Stimulated activated CD8-positive, alpha-beta memory T cell treated with anti-CD3 and anti-CD28 coated beads, Interleukin-7, amount 100 ng/mL, for 24 hours (primary cell): ENCODE data around the gene MTTP.

Experiments used
- DNase-seq: peaks from one replicate; pipeline ENCODE4 v3.0.0-alpha.2; 2020; ENCODE audit warnings: low read depth

Gene MTTP

DNA sequence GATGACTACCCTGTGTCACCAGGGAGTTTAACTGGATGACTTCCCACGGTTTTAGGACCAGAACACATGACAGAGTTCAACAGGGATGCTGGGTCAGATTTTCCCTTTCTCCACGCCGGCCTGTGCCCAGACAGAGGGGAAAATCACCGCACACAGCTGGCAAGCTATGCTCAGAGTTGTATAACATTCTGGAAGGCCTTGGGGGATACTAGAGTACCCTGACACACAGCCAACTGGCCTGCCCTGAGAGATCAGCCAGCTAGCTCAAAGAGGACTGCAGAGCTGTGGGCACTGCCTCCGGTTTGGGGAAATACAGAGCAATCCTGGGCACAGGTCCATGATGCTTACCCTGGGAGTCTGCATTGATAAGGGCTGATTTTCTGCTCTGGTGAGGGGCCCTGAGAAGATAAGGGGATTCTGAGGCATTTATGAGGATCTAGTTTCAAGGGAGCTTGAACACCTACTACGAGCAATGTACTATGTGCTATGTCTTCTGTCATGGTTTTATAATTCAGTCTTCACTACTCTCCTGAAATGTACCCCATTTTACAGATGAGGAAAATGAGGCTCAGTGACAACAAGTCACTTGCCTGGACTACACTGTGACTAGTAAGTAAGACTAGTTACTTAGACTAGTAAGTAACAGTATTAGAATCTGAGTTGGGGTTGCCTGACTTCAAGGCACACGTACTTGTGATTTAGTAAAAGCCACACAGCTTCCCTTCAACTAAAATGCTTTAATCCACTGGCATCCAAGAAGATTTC is 68.3 kb downstream of the MTTP start:
- DNase-seq: no peak

DNA sequence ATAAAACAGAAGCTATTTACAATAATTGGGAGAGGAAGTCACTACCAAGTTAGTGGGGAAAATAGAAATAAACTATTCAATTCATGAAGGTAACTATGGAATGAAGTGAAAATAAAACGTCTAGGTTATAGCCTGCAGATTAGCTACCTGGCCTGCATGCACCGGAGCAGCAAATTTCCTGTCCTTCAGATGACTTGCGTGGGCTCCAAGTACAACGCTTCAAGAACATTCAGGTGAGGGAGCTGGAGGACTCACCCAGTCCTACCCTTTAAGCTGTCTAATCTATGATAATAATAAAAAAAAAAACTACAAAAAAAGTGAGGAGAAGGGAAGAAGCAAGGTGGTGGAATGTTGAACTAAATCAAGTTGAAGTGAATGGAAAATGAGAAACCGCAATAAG is 69.8 kb downstream of the MTTP start:
- no peak for DNase-seq

DNA sequence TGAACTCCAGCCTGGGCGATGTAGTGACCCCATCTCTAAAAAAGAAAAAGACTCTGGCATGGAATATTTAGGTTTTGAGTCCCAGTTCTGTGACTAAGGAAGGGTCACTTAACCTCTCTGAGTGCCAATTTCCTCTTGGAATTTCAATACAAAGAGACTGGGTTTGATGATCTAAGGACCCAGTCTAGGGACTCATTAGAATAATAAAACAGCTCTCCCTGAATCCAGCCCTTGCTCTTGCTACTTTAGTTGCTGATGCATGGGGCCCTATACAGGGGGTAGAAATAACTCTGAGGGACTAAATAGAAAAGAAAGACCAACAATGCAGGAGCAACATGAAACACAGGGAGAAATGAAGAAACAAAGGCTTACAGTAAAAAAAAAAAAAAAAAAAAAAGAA is 70.4 kb downstream of the MTTP start:
- DNase-seq: no peak

DNA sequence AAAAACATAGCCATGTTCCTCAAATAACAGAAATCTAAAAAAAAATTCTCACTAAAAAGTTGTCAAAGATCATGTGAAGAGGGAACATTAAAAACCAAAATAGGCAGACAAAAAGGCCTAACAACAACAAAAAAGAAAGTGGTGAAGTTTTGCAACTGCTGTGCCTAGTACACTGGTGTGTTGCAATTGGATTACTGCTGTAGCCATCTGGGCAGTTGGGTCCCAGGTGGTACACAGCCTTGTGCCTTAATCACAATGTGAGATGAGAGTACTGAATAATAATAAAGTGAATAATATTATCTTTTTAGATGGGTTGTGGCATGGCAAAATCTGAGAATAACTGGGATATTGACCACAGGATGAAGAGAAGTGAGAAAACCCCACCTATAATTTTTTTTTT is 71.0 kb downstream of the MTTP start:
- DNase-seq: no peak

DNA sequence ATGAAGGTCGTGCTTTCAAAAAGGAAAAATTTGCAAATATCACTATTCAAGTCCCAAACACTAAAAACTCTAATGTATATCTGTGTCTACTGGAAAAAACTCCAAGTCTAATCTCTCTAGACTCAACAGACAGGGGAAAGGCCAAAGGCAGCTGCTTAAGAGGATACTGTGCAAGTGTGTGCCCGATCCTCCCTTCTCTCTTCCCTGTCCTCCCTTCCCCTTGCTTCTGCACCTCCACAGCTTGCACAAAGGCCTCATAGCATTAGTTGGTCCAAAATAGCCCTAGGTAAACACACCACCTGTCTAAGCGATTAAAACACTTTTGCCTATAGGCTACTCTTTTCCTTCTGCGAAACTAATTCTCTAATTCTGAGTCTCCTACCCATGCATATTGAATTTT is 72.4 kb downstream of the MTTP start:
- no peak for DNase-seq

DNA sequence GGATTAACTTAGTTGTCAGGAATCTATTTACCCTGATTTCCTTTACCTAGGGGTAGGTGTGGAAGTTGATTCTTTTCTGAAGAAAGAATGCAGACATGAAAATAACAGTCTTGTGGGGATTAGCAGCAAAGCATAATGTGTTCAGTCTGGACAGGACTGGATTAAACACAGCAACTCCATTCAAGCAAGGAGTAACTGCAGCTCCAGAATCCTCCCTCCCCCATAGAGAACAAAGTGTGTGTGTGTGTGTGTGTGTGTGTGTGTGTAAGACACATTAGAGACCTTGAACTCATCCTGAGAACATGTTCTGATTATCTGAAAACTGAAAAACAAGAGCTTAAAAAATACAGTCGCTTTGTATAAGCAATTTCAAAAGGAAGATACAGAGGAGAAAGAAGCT is 73.7 kb downstream of the MTTP start:
- no peak for DNase-seq

DNA sequence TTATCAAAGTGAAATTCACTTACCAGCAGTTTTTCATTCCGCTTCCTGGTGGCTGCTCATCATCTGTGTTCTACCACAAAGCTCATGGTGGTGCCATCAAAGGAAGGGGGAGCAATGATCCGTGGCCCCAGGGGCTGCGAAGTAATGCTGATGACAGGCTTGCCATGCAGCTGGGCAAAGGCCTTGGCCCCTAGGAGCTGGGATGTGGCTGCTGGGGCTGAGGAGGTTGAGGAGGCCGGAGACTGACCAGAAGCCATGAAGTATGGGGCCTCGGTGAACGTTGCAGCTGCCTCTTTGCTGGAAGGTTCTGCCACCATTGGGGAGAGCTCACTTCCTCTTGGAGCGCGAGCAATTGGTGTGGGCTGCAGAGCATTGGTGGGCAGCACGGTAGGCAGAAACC is 74.6 kb downstream of the MTTP start:
- no peak for DNase-seq

DNA sequence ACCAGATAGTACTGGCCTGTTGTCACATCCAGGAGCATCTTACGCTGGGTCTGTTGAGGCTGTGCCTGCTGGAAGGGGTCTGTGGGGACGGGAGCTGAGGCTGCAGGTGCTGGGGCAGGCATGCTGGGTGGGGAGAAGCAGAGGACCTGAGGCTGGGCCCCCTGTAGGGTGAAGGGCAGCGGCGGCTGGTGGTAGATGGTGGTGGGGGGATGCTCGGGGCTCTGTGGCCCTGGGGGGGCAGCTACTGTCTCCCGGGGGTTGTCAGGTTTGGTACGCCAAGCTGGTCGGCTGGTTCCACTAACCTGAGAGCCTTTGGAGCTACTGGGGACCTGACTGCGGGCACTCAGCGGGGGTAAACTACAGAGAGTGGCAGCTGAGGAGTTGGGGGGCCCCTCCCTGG is 75.2 kb downstream of the MTTP start:
- no peak for DNase-seq

DNA sequence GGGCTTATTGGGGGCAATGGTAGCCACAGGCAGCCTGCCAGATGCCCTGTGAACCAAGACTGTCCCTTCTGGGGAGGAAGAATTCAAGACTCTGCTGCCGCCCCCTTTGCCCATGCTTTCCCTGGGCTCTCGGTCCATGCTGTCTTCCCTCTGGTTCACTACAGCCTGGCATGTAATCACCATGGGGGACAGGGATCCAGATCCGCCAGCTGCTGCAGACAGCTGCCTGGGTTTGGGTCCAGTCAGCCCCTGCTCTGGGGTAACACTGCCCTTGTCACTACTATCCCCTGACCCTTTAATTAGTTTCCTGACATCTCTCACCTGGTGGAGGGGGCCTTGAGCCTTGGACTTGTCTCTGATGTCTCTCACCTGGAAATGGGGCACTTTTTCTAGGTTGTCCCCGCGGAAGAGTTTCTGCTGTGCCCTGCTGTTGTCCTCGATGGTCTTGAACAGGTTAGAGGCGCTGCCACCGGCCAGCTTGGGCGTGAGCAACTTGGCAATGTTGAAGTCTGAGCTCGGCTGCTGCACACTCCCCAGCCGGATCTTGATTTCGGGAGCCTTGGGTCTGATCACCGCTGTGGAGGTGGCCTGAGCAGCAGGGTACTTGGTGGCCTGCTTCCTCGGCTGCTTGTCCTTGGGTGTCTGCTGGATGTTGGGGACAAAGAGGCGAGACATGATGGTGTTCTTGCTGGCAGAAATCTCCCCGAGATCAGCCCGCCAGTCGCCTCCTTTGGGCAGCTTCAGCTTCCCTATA is 76.6 kb downstream of the MTTP start:
- no peak for DNase-seq

DNA sequence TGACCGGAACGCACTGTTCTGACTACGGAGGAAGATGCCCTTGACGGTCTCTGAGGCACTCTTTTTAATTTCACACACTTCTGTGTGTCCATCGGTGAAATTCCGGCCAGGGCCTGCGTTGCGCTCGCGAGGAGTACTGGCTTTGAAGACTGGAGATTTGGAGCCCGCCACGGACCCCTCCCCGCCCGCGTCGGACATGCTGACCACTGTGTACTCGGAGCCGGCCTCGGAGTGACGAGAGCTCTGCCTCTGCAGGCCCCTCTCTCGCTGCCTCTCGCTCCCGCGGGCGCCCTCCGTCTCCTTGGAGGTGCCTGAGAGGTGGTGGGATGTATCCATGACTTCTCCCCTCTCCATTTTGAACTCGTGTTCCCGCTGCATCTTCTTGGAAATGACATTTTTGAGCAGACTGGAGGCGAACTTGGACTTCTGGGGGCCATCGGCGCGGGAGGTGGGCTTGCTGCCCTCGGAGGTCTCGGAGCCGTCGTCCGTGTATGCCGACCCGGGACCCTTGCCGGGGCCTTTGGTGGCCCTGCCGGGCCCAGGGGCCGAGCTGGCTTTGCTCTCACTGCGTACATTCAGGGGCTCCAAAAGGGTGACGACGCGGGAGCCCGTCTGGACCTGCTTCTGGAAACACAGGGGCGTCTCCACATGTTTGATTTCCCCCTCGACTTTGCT is 77.3 kb downstream of the MTTP start:
- DNase-seq: no peak

DNA sequence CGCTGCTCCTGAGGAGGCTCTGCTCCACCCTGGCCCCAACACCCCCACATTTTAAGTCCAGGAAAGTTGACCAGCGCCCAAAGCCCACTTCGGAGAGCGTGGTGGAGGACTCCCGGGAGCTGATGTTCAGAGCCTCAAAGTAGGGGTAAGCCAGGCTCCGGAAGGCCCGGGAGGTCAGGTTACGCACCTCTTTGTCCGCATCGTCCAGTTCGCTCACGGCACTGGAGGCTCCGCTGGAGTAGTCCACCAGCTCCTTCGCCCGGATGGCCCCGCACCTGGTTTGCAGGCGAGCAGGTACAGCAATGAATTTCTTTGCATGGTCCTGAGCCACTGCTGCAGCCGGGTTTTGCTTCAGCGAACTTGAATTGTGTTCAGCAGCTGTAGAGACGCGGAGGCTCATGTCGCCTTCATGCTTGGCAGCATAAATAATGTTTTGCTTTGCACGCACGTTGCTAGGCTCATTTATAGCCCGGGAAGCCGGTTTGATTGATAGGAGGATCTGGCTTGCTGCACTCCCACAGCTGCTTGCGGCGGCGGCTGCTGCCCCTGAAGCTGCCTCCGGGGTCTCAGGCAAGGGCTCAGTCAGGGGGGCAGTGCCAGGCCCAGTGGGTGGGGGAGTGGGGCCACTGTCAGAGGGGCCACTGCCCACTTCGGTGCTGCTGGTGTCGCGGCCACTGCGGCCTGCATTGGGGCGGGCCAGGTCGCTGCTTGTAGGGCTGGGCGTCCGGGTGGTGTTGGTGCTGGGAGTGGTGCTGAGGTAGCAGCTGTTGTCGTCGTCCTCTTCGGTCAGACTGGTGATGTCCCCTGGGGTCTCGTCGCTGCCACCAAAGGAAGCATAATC is 78.2 kb downstream of the MTTP start:
- no peak for DNase-seq

DNA sequence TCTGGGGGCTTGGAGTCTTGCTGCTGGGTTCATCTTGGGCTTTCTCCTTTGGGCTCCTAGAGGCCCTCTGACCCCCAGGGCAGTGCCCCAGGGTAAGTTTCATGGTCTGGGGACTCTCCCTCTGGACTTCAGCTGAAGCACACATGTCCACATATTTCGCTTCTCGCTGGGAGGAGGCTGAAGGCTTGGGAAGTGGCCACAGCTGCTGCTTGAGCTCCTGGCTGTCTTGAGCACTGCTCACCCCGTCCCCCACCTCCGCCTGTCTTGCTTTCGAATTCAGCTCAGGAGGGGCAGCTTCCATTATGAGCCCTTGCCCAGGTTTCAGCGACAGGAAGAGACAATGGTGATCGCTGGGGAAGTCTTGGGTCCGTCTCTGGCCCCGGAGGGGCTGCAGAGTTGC is 79.3 kb downstream of the MTTP start:
- no peak for DNase-seq

DNA sequence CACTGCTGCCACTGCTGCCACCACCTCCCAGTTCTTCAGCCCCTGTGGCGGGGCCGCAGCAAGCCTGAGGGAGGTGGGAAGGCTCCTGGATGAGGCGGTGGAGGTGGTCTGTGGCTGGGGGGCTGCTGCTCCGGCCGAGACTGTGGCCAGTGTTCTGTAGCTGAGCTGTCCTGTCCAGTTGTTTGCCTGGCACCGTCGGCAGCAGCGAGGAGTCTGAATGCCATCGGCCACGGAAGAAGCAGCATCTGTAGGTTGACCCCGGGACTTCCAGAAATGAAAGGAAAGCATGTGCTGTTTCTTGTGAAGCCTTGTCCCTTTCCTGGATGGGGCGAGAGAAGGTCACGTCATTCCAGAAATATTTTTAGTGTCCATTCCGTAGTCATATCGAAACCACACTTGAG is 79.7 kb downstream of the MTTP start:
- no peak for DNase-seq

DNA sequence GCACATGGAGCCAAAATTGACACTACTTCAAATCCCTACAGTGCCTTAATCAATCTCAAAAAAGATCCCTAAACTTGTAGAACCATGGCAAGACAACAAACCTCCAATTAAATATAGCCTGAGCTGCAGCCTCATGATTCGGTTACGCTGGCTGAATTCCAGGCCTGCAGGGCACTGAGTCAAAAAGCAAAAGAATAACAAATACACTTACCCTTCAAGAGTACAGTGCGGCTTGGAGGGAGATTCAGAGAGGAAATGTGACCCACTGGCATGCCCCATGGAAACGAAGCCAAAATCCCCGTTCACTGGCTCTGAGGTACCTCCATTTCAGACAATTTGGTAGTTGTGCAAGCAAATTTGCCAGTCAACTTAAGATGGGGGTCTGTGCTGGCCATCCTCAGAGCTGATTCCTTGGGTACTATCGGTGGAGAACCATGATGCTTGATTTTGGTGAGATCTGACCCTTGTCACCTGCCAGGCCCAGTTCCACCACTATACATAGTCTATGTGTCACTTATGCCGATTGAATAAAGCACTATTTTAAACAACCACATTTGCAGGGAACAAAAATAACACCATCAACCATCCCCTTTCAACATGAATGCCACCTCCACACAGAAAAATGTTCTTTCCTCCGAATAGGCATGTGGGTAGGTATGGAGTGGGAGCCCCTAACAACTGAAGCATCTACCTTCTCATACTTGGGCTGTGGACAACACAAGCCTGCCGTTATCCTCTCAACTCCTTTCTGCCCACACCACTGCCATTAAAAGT is 80.9 kb downstream of the MTTP start:
- no peak for DNase-seq

DNA sequence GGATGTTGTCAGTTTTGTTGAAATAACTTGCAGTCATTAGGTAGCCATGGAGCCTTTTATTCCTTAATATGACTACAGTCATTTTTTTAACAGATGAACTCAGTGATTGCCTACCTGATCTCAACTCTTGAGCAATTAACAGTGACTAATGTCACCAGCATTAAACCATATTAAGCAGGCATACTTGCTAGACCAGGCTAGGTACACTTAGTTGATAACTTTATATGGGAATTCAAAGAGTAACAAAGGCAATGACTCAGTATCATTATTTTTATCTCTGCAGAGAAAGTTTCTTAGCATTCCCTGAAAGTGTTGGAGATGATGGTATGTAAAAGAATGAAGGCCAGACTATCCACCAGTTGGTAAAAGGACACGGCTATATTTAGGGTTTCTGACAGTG is 83.2 kb downstream of the MTTP start, which contains the start of gene C4orf54:
TSS of gene C4orf54 (minus strand) at position 31 of the 400 bp plus-strand sequence. CDS start 3,180 bp downstream, outside the sequence.
- DNase-seq: no peak

DNA sequence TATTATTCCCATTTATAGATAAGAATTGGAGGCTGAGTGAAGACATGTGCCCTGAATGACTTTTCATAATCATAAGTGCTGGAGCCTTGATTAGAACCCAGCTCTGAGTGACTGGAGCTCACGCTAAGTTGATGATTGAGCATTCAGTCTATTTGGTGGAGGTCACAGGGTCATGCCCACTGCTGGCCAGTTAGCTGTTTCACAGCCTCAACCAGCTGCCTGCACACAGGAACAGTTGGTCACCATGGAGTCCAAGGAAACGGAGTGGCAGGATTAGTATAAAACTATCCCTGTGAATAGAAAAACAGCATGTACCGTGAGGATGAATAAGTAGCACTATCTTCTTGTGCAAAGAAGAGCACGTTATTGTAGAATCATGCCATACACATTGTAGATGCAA is 84.0 kb downstream of the MTTP start:
- DNase-seq: no peak

DNA sequence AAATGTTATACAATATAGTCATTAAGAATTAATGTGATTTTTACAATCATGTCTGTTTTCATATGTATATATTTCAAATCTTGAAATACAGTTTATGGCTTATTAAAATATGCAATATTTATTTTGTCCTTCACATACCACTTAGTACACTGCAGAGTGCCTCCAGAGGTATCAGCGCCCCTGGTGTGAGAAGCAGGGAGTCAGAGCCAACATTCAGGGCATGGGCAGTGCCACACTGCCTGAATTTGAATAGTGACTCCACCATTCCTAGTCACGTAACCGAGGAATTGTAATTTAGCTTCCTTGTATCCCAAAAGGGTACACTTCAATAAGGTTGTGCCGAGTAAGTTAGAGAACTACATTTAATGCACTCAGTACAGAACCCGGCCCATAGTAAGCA is 87.3 kb downstream of the MTTP start:
- no peak for DNase-seq

DNA sequence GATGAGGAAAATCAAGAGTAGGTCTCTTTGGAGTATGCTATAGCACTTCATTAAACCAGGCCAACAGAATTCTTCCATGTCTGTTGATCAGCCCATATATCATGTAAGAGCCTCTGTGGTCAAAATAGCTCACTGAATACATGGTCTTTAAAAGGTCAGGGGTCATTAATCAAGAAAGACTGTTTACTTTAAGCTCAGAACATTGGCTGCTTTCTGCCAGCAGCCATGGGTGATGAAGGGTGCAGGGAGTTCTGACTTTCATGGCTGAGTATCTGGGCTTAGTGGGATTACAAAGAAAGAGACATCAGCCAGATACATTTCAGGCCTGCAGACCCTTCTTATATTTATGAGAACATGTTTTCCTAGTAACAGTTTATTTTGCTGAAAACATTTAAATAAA is 90.1 kb downstream of the MTTP start:
- DNase-seq: no peak

DNA sequence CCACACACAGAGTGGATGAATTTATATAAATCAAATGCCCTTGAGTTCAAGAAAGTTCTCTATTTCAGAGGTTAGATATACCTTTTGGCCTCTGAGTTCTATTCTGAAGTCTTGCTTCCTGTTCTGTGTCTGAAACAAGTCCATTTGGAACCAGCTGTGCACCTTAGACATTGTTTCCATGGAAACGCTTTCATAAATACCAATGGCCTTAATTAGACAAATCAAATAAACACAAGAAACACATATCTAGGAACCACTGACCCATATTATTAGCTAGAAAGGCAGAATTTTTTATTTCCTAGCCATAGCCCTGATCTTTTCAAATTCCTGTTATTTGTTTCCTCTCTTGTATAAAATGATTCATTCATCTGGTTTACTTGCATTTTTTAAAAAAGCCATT is 91.4 kb downstream of the MTTP start:
- no peak for DNase-seq

DNA sequence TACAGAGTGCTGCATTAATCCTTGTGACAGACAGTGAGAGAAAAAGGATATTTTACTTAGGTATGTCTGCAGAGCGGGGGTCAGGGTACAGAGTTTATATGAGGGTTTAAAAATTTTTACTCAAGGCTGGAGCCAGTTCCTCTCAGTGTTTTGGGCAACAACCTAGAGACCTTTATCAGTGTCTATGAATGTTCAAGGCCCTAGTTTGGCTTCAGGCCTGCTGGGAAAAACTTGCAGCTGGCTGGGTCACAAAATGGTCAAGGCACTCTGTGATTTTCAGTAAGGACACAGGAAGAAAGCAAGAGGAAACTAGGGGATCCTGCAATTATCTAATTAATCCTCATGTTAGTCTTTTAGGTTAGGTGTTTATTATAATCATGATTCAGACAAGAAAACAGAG is 93.8 kb downstream of the MTTP start:
- no peak for DNase-seq

DNA sequence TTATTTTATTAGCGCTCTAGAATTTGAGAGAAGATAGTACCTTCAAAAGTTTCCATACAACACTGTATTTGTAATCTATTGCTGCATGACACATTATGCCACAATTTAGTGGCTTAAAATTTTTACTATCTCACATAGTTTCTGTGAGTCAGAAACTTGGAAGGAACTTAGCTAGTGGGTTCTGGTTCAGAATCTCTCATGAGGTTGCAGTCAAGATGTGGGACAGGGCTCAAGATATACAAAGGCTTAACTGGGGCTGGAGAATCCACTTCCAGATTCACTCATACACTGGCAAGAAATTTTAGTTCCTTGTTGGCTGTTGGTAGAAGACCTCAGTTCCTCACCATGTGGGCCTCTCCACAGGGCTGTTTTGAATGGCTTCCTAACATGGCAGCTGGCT is 94.5 kb downstream of the MTTP start:
- no peak for DNase-seq
